Measurements from ENCODE around the gene DVL2. TPM values are rescaled to one million over a fixed set of nuclear protein-coding genes. Genes with fewer than 3 reads are reported as not detected.

DVL2 gene
- total and polyA plus RNA-seq, 4 donors = 3.4 to 24.5 (median 11.3) TPM

DNA sequence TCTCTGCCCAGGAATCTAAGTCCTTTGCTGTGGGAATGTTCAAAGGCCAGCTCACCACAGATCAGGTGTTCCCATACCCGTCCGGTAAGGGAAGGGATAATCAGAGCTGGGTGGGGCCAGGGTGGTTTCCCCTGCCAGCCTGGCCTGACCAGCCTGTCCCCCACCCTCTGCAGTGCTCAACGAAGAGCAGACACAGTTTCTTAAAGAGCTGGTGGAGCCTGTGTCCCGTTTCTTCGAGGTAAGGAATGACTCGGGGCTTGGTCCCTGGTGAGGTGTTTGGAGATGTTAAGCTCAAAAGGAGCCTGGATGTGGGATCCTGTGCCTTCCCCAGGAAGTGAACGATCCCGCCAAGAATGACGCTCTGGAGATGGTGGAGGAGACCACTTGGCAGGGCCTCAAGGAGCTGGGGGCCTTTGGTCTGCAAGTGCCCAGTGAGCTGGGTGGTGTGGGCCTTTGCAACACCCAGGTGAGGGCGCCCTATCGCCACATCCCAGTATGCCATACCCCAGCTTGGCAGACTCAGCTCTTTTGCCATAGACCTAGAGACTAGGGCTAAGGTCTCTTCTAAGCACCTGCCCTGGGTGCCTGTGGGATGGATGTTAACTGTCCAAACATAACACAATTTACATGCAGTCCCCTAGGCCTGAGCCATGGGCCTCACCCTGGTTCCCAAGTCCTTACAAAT lies 13.6 kb downstream of the DVL2 start:
- Histone ChIP-seq H3K36me3 (ENCODE audit: control insufficient read depth in 4 of 4, insufficient read depth in 3 of 4, low read depth in 1 of 4, low read length in 3 of 4) (peaks cover 12 to 47% (median 31%) of the 10 kb centered on the region in 4 donors), H3K27ac (ENCODE audit: low read depth in 1 of 2, low read length in 2 of 2) (peak overlapping the region; percentile 99), H3K4me3 (ENCODE audit: low read depth in 1 of 3, low read length in 3 of 3) (peak overlapping the region; percentile 79 to 82 (median 82)), H3K9ac (ENCODE audit: low read depth in 1 of 2, low read length in 2 of 2) (peak overlapping the region; percentile 78 to 79), H3K27me3 (ENCODE audit: control insufficient read depth in 4 of 4, insufficient read depth in 4 of 4, low read length in 3 of 4) (no peaks in the 10 kb centered on the region), H3K9me3 (ENCODE audit: control insufficient read depth in 4 of 4, low read length in 3 of 4) (no peaks in the 10 kb centered on the region), H3K4me1 (ENCODE audit: control insufficient read depth in 4 of 4, insufficient read depth in 4 of 4, low read length in 3 of 4) (peaks cover 12 to 55% (median 41%) of the 10 kb centered on the region in 4 donors)
- TF ChIP-seq, protein P1, sequence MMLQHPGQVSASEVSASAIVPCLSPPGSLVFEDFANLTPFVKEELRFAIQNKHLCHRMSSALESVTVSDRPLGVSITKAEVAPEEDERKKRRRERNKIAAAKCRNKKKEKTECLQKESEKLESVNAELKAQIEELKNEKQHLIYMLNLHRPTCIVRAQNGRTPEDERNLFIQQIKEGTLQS (IDR thresholded peaks at IDR 0.05) = peak; percentile 13
- TF ChIP-seq SP1 (IDR thresholded peaks at IDR 0.05) (peak; percentile 66), RAD21 (IDR thresholded peaks at IDR 0.05) (peak; percentile 59 to 69), RXRA (IDR thresholded peaks at IDR 0.05) (peak in 1 of 2 donors; percentile 61), GABPA (IDR thresholded peaks at IDR 0.05 in 1 of 2, conservative IDR thresholded peaks at IDR 0.05 in 1 of 2) (peak in 1 of 2 donors; percentile 41)
- TF ChIP-seq, protein P2, sequence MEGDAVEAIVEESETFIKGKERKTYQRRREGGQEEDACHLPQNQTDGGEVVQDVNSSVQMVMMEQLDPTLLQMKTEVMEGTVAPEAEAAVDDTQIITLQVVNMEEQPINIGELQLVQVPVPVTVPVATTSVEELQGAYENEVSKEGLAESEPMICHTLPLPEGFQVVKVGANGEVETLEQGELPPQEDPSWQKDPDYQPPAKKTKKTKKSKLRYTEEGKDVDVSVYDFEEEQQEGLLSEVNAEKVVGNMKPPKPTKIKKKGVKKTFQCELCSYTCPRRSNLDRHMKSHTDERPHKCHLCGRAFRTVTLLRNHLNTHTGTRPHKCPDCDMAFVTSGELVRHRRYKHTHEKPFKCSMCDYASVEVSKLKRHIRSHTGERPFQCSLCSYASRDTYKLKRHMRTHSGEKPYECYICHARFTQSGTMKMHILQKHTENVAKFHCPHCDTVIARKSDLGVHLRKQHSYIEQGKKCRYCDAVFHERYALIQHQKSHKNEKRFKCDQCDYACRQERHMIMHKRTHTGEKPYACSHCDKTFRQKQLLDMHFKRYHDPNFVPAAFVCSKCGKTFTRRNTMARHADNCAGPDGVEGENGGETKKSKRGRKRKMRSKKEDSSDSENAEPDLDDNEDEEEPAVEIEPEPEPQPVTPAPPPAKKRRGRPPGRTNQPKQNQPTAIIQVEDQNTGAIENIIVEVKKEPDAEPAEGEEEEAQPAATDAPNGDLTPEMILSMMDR (IDR thresholded peaks at IDR 0.05; ENCODE audit: low read depth, low read length, missing input control) = no peak
- TF ChIP-seq, protein P3, sequence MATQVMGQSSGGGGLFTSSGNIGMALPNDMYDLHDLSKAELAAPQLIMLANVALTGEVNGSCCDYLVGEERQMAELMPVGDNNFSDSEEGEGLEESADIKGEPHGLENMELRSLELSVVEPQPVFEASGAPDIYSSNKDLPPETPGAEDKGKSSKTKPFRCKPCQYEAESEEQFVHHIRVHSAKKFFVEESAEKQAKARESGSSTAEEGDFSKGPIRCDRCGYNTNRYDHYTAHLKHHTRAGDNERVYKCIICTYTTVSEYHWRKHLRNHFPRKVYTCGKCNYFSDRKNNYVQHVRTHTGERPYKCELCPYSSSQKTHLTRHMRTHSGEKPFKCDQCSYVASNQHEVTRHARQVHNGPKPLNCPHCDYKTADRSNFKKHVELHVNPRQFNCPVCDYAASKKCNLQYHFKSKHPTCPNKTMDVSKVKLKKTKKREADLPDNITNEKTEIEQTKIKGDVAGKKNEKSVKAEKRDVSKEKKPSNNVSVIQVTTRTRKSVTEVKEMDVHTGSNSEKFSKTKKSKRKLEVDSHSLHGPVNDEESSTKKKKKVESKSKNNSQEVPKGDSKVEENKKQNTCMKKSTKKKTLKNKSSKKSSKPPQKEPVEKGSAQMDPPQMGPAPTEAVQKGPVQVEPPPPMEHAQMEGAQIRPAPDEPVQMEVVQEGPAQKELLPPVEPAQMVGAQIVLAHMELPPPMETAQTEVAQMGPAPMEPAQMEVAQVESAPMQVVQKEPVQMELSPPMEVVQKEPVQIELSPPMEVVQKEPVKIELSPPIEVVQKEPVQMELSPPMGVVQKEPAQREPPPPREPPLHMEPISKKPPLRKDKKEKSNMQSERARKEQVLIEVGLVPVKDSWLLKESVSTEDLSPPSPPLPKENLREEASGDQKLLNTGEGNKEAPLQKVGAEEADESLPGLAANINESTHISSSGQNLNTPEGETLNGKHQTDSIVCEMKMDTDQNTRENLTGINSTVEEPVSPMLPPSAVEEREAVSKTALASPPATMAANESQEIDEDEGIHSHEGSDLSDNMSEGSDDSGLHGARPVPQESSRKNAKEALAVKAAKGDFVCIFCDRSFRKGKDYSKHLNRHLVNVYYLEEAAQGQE (IDR thresholded peaks at IDR 0.05) = no peak
- 10% methylated on average over 11 of the region's 11 CpGs for WGBS
- no peak for DNase-seq (ENCODE audit: low spot score)

DNA sequence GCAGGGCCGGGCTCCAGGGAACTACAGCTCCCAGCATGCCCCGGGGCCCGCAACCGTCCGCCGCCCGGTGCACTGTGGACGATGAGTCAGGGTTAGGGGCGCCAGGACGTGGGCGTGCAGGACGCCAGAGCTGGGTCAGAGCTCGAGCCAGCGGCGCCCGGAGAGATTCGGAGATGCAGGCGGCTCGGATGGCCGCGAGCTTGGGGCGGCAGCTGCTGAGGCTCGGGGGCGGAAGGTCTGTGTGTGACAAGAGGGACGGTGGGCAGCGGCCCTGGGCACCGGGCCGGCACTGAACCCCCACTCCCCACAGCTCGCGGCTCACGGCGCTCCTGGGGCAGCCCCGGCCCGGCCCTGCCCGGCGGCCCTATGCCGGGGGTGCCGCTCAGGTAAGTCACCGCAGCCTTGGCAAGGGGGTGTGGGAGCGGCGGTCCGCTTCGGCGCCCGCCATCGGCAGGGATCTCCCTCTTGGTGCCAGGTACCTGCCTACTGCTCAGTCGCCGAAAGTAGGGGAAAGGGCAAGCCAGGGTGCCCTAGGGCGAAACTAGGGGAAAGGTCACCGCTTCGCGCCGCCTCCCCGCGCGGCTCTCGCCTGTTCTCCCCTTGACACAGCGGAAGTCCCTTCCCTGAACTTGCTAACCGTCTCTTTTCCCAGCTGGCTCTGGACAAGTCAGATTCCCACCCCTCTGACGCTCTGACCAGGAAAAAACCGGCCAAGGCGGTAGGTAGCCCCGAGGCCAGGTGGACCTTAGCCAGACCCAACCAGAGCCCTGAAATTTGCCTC lies 14.3 kb downstream of the DVL2 start, which contains the start of the genes ACADVL and DLG4:
ACADVL (plus strand) TSS at position 127 of the 781 bp plus-strand sequence; CDS start at position 174, 47 bp downstream.
DLG4 (minus strand) TSS at position 25 of the 781 bp plus-strand sequence.
- WGBS = under 1% methylated on average over 63 of the region's 63 CpGs
- Histone ChIP-seq H3K27ac (ENCODE audit: low read depth in 1 of 2, low read length in 2 of 2) (peak within 1 kb of the TSS; percentile 99), H3K4me1 (ENCODE audit: control insufficient read depth in 4 of 4, insufficient read depth in 4 of 4, low read length in 3 of 4) (peaks cover 12 to 60% (median 46%) of the 10 kb centered on the region in 4 donors), H3K9ac (ENCODE audit: low read depth in 1 of 2, low read length in 2 of 2) (peak within 1 kb of the TSS; percentile 78 to 79), H3K9me3 (ENCODE audit: control insufficient read depth in 4 of 4, low read length in 3 of 4) (no peaks in the 10 kb centered on the region), H3K4me3 (ENCODE audit: low read depth in 1 of 3, low read length in 3 of 3) (peak within 1 kb of the TSS; percentile 79 to 82 (median 82)), H3K36me3 (ENCODE audit: control insufficient read depth in 4 of 4, insufficient read depth in 3 of 4, low read depth in 1 of 4, low read length in 3 of 4) (peaks cover 11 to 40% (median 27%) of the 10 kb centered on the region in 4 donors), H3K27me3 (ENCODE audit: control insufficient read depth in 4 of 4, insufficient read depth in 4 of 4, low read length in 3 of 4) (no peaks in the 10 kb centered on the region)
- peak; percentile 84 for DNase-seq (ENCODE audit: low spot score)
- TF ChIP-seq HNF4A (conservative IDR thresholded peaks at IDR 0.05) (peak; percentile 84 to 92), FOXA1 (IDR thresholded peaks at IDR 0.05) (peak; percentile 55), SP1 (IDR thresholded peaks at IDR 0.05) (peak; percentile 98), TAF1 (conservative IDR thresholded peaks at IDR 0.05) (peak; percentile 54), EGR1 (IDR thresholded peaks at IDR 0.05; ENCODE audit: low read depth in 2 of 2) (peak; percentile 92 to 99), RXRA (IDR thresholded peaks at IDR 0.05) (peak; percentile 97 to 98), GABPA (IDR thresholded peaks at IDR 0.05 in 1 of 2, conservative IDR thresholded peaks at IDR 0.05 in 1 of 2) (peak in 1 of 2 donors; percentile 82), HNF4G (IDR thresholded peaks at IDR 0.05) (peak; percentile 48), FOXA2 (IDR thresholded peaks at IDR 0.05) (peak; percentile 39), NR2F2 (IDR thresholded peaks at IDR 0.05) (peak; percentile 51)
- TF ChIP-seq, protein P3 (IDR thresholded peaks at IDR 0.05) = peak; percentile 5
- TF ChIP-seq, protein P4, sequence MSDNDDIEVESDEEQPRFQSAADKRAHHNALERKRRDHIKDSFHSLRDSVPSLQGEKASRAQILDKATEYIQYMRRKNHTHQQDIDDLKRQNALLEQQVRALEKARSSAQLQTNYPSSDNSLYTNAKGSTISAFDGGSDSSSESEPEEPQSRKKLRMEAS (IDR thresholded peaks at IDR 0.05) = peak; percentile 86
- TF ChIP-seq, protein P1 (IDR thresholded peaks at IDR 0.05) = no peak
- TF ChIP-seq, protein P5, sequence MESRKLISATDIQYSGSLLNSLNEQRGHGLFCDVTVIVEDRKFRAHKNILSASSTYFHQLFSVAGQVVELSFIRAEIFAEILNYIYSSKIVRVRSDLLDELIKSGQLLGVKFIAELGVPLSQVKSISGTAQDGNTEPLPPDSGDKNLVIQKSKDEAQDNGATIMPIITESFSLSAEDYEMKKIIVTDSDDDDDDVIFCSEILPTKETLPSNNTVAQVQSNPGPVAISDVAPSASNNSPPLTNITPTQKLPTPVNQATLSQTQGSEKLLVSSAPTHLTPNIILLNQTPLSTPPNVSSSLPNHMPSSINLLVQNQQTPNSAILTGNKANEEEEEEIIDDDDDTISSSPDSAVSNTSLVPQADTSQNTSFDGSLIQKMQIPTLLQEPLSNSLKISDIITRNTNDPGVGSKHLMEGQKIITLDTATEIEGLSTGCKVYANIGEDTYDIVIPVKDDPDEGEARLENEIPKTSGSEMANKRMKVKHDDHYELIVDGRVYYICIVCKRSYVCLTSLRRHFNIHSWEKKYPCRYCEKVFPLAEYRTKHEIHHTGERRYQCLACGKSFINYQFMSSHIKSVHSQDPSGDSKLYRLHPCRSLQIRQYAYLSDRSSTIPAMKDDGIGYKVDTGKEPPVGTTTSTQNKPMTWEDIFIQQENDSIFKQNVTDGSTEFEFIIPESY (IDR thresholded peaks at IDR 0.05) = peak; percentile 49
